Hematopoietic multipotent progenitor cell (in vitro differentiated cells): Measurements from ENCODE around the gene VIPR2. TPM values are rescaled to one million over a fixed set of nuclear protein-coding genes. Genes with fewer than 3 reads are reported as not detected.
"Not testable (repeated sequence)": the region's sequence is repeated elsewhere in the genome, so short reads cannot be mapped to it uniquely, and the experiment has no call there.

Source experiments
- DNase-seq, 3 donors: peaks; one replicate each; pipeline ENCODE4 v3.0.0-alpha.2; 2011 to 2015; ENCODE audit warnings: low read depth in 2 of 3, low spot score in 2 of 3
- total RNA-seq: library from RNA; depleted of rRNA; stranded (reverse); fragments of >200 nt; gene quantifications from one replicate; pipeline ENCODE4 v1.2.3, GENCODE V29; 2012

Gene VIPR2
- total RNA-seq, 1 donor: 0.27 TPM

GRCh38 chr7:159140170-159140910 lies 4.3 kb downstream of the VIPR2 start:
- DNase-seq: no peak

GRCh38 chr7:159139639-159140038 lies 5.0 kb downstream of the VIPR2 start:
- DNase-seq: no peak

GRCh38 chr7:159139202-159139601 lies 5.5 kb downstream of the VIPR2 start:
- no peak for DNase-seq

GRCh38 chr7:159138508-159138907 lies 6.2 kb downstream of the VIPR2 start:
- DNase-seq: no peak

- no peak for DNase-seq
These were observed 6.8 kb downstream of the VIPR2 start for GRCh38 chr7:159137906-159138305.

- DNase-seq: no peak
These were observed 7.8 kb downstream of the VIPR2 start for GRCh38 chr7:159136846-159137245.

GRCh38 chr7:159136442-159136841 lies 8.2 kb downstream of the VIPR2 start:
- no peak for DNase-seq

- DNase-seq: no peak
These were observed 8.7 kb downstream of the VIPR2 start for GRCh38 chr7:159136013-159136412.

GRCh38 chr7:159132670-159133443 lies 11.8 kb downstream of the VIPR2 start:
- DNase-seq: not testable (repeated sequence)

- no peak for DNase-seq
These were observed 13.8 kb downstream of the VIPR2 start for GRCh38 chr7:159130820-159131219.

GRCh38 chr7:159130199-159130775 lies 14.4 kb downstream of the VIPR2 start:
- DNase-seq: no peak

GRCh38 chr7:159128767-159129166 lies 15.9 kb downstream of the VIPR2 start:
- DNase-seq: no peak

- no peak for DNase-seq
These were observed 16.7 kb downstream of the VIPR2 start for GRCh38 chr7:159127691-159128642.

- no peak for DNase-seq
These were observed 18.1 kb downstream of the VIPR2 start for GRCh38 chr7:159126311-159127260.

GRCh38 chr7:159125955-159126270 lies 18.8 kb downstream of the VIPR2 start:
- DNase-seq: no peak

GRCh38 chr7:159125104-159125954 lies 19.3 kb downstream of the VIPR2 start:
- DNase-seq: no peak

- not testable (repeated sequence) for DNase-seq
These were observed 20.9 kb downstream of the VIPR2 start for GRCh38 chr7:159123793-159124192.

GRCh38 chr7:159123294-159123693 lies 21.4 kb downstream of the VIPR2 start:
- not testable (repeated sequence) for DNase-seq

- no peak for DNase-seq
These were observed 22.4 kb downstream of the VIPR2 start for GRCh38 chr7:159122276-159122675.
